TTC549 (cell line): ENCODE results near the gene ASB6.
"Not testable (repeated sequence)": the region's sequence is repeated elsewhere in the genome, so short reads cannot be mapped to it uniquely, and the experiment has no call there.

Experiments
- FAIRE-seq: peaks from 2 replicates; lab custom pipeline; 2012; peaks lifted over from hg19 to GRCh38; lab: Jason Lieb, UNC

The ASB6 gene

GRCh38 chr9:129640871-129641749 lies 841 bp downstream of the ASB6 start:
- no peak for FAIRE-seq

DNA sequence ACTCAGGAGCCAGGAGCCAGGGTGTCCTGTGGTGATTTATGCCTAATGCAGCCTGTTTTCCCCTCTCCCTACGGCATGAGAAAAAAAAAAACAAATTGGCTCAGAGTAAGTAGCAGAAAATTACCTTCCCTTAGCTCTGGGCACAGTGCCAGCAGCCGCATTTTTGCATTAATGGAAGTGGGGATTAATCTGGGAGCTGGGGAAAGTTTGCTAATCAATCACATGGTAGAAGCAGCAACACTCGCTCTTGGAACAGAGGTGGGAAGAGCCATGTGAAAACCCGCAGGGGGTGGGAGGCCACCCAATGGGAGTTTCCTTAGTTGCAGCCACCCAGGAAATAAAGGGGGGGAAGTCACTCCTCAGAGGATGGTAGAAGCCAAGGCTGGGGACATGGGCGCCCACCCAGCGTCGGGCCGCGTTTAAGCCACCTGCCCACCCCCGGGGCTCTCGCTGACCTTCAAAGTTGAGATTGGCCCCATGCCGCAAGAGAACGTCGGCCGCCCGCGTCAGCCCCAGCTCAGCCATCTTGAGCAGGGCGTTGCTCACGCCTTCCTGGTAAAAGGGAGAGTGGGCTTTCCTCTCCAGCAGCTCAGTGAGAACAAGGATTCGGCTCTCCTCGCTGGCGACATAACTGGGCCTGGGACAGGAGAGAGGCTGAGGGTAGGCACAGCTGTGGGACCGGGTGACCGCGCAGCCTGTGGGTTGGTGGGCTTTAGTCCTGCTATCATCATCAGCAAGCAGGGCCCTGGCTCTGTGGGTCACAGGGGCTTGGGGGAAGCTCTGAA lies 1.7 kb downstream of the ASB6 start:
- no peak for FAIRE-seq

DNA sequence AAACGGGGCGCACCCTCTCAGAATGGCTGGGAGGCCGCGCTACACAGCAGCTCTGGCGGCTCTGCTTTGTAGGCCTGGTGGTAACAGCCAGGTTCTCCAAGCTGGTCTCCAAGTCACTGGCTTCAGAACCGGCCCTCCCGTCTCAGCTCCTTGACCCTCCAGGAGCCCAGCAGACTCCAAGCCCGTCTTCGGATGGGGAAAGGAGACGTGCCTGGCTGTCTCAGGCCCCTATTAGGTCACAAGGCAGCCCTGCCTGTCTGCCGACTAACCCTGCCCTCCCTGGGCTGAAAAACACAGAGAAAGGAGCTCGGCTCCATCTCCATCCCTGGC lies 2.2 kb downstream of the ASB6 start:
- FAIRE-seq, result no peak

DNA sequence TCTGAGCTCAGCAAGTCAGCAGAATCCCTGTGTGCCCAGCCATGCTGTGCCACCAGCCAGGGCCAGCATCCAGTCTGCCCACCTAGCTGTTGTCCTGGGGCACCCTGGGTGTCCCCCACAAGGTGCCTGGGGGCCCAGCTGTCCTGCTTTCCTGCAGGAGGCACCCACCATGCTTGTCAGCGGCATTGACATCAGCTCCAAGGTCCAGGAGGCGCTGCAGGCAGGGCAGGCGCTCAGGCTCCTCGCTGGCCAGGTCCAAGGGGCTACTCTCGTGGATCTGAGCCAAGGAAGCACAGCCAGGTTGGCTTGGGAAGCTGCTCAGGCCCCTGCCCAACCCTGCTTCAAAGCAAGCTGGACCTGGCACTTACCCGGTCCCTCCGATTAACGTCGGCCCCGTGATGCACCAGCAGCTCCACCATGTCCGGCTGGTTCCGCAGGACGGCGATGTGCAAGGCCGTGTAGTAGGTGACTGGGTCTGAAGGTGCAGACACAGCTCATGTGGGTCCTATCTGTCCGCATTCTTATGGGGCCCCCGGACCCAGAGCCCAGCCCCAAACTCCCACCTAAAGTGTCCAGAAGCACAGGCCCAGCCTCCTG lies 2.8 kb downstream of the ASB6 start:
- no peak for FAIRE-seq

DNA sequence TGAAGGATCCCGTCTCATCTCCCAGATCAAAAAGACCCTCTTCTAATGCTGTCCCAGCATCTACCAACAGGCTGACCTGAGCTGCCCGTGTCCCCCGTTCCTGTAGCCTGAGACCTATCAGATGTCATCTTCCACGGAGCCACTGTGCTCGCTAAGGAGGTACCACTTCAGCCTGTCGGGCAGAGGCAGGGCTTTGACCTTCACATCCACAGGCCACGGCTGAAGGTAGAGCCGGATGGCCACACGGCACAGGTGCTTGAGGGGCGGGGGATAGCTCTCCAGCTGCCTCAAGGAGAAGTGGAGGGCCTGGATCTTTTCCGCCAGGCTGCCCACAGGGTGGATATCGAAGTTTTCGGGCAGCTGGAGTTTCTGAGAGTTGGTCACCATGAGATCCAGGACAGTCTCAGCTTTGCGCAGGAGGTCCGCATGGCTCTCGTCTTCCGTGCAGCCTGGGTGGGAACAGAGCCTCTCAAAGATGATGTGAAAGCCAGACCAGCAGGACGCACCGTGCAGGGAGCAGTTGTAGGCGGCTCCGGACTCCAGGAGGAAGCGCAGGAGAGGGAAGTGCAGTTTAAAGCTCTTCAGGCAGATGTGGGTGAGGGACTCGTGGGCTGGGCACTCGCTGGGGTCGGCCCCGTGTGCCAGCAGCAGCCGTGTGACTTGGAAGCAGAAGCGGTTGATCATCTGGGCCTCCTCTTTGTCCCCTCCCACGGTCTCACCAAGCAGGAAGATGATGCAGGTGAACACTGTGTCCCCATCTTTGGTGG lies 4.1 kb downstream of the ASB6 start:
- FAIRE-seq, result no peak

DNA sequence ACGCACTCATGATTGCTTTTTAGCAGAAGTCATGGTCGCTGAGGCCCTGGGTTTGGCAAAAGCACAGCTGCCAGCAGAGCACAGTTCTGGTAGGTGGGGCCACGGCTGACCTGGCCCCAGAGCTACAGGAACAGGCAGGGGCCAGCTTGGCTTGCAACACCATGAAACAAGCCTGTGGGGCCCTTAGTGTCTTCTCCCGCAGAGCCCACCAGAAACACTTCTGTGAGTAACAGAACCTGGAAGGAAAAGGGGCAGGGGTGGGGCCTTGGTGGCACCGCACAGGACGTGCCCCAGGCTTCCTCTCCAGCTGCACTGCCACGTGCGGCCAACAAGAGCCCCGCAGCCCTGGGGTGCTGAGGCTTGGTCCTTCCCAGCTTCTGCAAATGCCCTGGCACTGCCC lies 4.8 kb downstream of the ASB6 start:
- FAIRE-seq, result no peak

DNA sequence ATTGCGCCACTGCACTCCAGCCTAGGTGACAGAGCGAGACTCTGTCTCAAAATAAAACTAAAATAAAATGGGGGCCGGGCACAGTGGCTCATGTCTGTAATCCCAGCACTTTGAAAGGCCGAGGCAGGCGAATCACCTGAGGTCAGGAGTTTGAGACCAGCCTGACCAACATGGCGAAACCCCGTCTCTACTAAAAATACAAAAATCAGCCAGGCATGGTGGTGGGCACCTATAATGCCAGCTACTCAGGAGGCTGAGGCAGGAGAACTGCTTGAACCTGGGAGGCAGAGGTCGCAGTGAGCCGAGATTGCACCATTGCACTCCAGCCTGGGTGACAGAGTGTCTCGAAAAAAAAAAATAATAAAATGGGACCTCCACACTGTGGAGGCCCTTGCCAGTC lies 5.6 kb downstream of the ASB6 start:
- not testable (repeated sequence) for FAIRE-seq

- no peak for FAIRE-seq
These were observed 6.6 kb downstream of the ASB6 start for GRCh38 chr9:129635099-129636065.

DNA sequence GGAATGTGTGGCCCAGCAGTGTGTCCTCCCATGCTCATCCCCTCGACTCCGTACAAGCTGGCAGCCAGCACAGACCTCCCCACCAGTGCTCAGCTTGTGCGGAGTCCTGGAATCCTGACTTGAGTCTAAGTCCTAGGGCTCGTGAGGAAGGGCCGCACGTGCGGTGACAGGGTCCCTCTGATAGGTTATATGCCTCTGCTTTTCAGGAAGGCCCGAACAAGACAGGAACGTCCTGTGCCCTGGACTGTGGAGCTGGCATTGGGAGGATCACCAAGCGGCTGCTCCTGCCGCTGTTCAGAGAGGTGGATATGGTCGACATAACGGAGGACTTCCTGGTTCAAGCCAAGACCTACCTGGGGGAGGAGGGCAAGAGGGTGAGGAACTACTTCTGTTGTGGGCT lies 8.1 kb downstream of the ASB6 start:
- no peak for FAIRE-seq

GRCh38 chr9:129633207-129633606 lies 8.7 kb downstream of the ASB6 start:
- FAIRE-seq, result no peak

DNA sequence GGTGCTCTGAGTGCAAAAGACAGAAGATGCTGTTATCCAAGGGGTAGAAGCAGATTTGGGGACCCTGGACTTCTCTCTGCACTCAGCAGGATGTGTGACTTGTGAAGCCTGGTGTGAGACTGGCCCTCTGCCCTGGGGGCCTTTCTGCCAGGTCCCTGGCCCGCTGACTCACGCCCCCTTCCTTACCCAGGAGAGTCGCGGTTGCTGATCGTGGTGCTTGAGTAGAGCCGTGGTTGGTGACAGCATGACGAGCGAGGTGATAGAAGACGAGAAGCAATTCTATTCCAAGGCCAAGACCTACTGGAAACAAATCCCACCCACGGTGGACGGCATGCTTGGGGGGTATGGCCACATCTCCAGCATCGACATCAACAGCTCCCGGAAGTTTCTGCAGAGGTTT lies 9.5 kb downstream of the ASB6 start:
- FAIRE-seq, result no peak

- FAIRE-seq, result no peak
These were observed 10.2 kb downstream of the ASB6 start for GRCh38 chr9:129631674-129632129.

GRCh38 chr9:129630967-129631673 lies 10.8 kb downstream of the ASB6 start:
- no peak for FAIRE-seq

DNA sequence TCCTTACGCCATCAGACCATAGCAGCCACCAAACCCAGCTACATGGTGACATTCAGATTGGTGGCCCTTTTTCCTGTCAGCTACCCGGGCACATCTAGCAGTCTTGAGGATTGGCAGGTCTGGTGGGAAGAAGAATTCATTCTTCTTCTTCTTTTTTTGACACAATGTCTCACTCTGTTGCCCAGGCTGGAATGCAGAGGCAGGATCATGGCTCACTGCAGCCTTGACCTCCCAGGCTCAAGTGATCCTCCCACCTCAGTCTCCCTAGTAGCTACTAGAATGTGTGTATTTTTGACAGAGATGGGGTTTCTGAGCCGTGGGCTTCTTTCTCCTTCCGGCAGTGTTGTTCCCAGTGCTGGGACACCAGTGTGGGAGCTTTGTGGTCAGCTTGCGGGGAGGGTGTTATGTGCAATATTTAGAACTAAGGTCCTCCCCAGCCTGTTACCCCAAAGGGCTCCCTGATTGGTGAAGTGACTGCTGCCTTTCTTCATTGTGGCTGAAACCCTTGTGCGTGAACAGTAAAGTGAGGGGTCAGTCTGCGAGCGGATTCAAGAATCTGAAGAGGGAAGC lies 12.6 kb downstream of the ASB6 start:
- no peak for FAIRE-seq

DNA sequence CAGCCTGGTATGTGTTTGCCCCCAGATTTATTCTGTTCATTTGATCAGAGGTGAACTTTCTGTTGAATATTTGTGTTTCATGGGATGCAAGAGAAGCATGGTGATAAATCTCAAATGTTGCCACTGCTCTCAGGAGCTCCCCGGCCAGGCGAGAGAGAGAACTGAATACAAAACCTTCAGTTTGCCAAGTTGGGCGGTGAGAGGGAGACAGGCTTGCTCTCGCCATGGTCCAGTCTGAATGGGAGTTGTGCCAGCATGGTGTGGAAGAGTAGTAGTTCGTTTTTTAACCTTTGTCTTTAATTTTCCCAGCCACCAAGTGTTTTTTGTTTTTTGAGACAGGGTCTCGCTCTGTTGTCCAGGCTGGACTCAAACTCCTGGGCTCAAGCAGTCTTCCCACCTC lies 13.2 kb downstream of the ASB6 start:
- no peak for FAIRE-seq

DNA sequence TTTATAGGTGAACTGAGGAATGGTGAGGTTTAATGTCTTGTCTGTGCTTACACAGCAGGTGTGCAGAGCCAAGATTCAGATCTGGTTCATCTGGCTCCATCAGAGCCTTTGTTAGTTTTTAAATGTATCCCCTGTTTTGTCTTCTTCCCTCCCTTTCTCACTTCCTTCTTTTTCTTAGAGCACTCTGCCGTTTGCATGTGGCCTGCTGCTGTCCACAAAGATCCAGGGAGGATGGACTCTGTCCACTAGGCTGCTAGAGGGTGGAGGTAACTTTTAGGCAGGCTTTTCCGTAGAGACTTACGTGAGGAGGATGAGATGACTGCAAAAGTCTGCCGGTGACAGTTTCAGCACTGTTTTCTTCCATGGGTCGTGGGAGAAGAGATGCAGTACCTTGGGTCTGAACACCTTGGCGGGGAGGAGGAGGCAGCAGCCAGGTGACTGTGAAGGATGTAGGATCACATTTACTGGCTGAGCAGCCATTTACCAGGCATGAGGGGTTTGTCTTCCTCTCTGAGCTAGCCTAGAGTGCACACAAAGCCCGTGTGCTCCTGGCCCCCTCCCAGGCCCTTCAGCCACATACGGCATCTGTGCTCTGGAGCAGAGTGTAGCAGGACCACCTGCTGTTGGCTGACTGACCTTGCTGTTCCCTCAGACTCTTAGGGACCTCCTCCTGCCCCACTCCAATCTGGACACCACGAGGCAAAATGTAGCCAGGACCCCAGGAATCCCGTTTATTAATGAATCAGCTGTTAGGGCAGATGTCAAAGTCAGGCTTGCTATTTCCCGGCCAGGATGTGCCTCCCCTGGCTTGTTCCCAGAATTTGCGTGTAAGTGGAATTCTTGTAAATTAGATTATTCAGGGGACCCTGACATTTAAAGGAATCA lies 14.2 kb downstream of the ASB6 start:
- no peak for FAIRE-seq

GRCh38 chr9:129626625-129627284 lies 15.2 kb downstream of the ASB6 start:
- FAIRE-seq, result no peak

GRCh38 chr9:129626079-129626624 lies 15.8 kb downstream of the ASB6 start, which contains the start of gene NTMT1:
TSS of gene NTMT1 (plus strand) at chr9:129626163. CDS start at chr9:129632704, 6,541 bp downstream.
- FAIRE-seq, result no peak
